NT2/D1 (cell line): ENCODE data around the gene HACD2.

ENCODE experiments used
- YY1 ChIP-seq: IDR thresholded peaks from 2 replicates; pipeline ENCODE4 v1.6.1; 2011; ENCODE audit not compliant: insufficient read length, insufficient read depth
- ZNF274 ChIP-seq: IDR thresholded peaks from 2 replicates; pipeline ENCODE4 v1.6.1; 2011; ENCODE audit warnings: mild to moderate bottlenecking, low read depth, low read length

GRCh38 chr3:123446610-123447109, 138.2 kb downstream of the HACD2 start:
- TF ChIP-seq ZNF274 (no peak), YY1 (no peak)
